NT2/D1 (cell line): ENCODE measurements around the gene MAP2K2.

Source experiments
- YY1 ChIP-seq: IDR thresholded peaks from 2 replicates; pipeline ENCODE4 v1.6.1; 2011; ENCODE audit not compliant: insufficient read length, insufficient read depth
- ZNF274 ChIP-seq: IDR thresholded peaks from 2 replicates; pipeline ENCODE4 v1.6.1; 2011; ENCODE audit warnings: mild to moderate bottlenecking, low read depth, low read length

DNA sequence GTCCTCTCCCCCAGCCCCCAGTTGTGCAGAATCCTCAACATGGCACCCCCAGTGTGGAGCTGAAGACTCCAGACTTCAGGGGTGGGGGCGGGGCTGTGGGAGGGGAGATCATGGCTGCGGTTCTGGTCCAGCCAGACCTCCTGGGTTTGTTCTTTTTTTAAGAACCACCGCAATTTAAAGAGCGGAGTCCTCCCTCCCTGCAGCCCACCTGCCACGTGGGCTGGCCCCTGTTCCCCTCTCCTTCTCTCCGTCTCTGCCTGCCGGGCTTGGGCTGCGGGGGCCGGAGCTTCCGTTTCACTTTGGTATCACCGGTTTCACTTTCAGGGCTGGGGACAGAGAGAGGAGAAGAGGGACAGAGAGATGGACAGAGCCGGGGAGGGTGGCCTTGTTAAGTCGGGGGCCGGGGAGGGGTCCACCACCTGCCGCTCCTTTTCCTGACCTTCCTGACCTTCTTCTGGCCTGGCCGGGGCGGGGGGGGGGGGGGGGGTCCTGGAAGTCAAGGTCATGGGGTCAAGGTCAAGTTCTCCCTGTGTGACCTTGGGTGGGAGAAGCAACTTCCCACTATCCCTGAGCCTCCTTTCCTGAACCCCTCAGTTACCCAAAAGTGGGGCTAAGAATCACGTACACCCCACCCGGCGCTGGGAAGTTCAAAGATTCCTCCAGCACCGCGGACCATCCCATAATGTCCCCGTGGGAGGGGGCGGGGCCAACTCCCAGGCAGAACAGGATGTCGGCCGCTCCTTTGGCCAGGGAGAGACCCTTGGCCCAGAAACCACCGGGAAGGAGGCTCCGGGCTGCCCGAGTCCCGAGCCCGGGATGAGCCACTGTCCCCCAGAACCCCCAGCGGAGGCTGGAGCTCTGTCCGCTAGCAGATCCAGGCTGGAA, 45.9 kb downstream of the MAP2K2 start:
- TF ChIP-seq ZNF274 (no peak), YY1 (no peak)
